RWPE2 (cell line): ENCODE data around the gene CEP95.

Experiments used
- ATAC-seq: fragments of 200-7000 bp; cut with Tn5 transposase; 3 replicates; pipeline ENCODE4 v1.9.1; 2021; ENCODE audit warnings: low read depth
- DNase-seq: peaks from one replicate; pipeline ENCODE4 v3.0.0-alpha.2; 2020; ENCODE audit warnings: low spot score
- H3K27ac ChIP-seq: fragments of 450-650 bp; 2 replicates; pipeline ENCODE4 v1.5.1; 2017; ENCODE audit warnings: mild to moderate bottlenecking; ENCODE audit not compliant: poor library complexity, severe bottlenecking
- H3K27me3 ChIP-seq: fragments of 250-450 bp; sonication (Bioruptor Pico); 2 replicates; pipeline ENCODE4 v1.5.1; 2021; ENCODE audit warnings: mild to moderate bottlenecking, moderate library complexity; ENCODE audit not compliant: insufficient read depth, poor library complexity, severe bottlenecking
- H3K36me3 ChIP-seq: fragments of 250-450 bp; sonication (Bioruptor Pico); 2 replicates; pipeline ENCODE4 v1.5.1; 2020; ENCODE audit warnings: low read depth, mild to moderate bottlenecking, moderate library complexity
- H3K4me1 ChIP-seq: fragments of 250-450 bp; sonication (Bioruptor Pico); 2 replicates; pipeline ENCODE4 v1.5.1; 2021; ENCODE audit warnings: mild to moderate bottlenecking, moderate library complexity; ENCODE audit not compliant: insufficient read depth, poor library complexity, severe bottlenecking
- H3K4me3 ChIP-seq: fragments of 250-450 bp; sonication (Bioruptor Pico); 2 replicates; pipeline ENCODE4 v1.5.1; 2021; ENCODE audit warnings: mild to moderate bottlenecking, moderate library complexity; ENCODE audit not compliant: severe bottlenecking
- H3K9me3 ChIP-seq: fragments of 250-450 bp; sonication (Bioruptor Pico); 2 replicates; pipeline ENCODE4 v1.5.1; 2021; ENCODE audit warnings: mild to moderate bottlenecking, moderate library complexity; ENCODE audit not compliant: severe bottlenecking
- TF ChIP-seq, protein P1 (sequence below): fragments of 450-650 bp; IDR thresholded peaks from one replicate; pipeline ENCODE4 v1.5.1; 2017; ENCODE audit warnings: mild to moderate bottlenecking, moderate library complexity; ENCODE audit not compliant: poor library complexity, severe bottlenecking

Gene CEP95

DNA sequence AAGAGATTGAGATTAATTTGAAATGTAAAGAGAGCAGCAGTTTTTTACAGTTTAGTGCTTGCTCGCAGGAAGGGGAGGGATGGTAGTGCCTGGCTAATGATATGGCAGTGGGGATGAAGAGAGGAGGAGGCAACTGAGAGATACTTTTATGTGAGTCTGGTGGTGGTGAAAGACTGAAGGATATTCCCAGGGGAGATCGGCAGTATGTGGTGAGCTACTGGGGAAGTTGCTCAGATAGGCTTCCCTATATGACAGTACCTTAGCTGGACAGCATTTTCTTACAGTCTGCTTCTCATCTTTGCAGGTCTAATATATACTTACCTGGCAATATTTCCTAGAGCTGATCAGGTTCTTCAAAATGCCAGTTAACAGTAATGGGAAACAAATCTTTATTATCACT lies 8.6 kb downstream of the CEP95 start:
- DNase-seq (no peak), ATAC-seq (no peak)
- Histone ChIP-seq H3K27me3 (no peaks in the 10 kb centered on the region), H3K27ac (no peak overlapping the region), H3K4me1 (no peaks in the 10 kb centered on the region), H3K9me3 (no peaks in the 10 kb centered on the region), H3K4me3 (no peak overlapping the region), H3K36me3 (peaks cover 100% of the 10 kb centered on the region)
- TF ChIP-seq, protein P1, sequence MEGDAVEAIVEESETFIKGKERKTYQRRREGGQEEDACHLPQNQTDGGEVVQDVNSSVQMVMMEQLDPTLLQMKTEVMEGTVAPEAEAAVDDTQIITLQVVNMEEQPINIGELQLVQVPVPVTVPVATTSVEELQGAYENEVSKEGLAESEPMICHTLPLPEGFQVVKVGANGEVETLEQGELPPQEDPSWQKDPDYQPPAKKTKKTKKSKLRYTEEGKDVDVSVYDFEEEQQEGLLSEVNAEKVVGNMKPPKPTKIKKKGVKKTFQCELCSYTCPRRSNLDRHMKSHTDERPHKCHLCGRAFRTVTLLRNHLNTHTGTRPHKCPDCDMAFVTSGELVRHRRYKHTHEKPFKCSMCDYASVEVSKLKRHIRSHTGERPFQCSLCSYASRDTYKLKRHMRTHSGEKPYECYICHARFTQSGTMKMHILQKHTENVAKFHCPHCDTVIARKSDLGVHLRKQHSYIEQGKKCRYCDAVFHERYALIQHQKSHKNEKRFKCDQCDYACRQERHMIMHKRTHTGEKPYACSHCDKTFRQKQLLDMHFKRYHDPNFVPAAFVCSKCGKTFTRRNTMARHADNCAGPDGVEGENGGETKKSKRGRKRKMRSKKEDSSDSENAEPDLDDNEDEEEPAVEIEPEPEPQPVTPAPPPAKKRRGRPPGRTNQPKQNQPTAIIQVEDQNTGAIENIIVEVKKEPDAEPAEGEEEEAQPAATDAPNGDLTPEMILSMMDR: no peak

DNA sequence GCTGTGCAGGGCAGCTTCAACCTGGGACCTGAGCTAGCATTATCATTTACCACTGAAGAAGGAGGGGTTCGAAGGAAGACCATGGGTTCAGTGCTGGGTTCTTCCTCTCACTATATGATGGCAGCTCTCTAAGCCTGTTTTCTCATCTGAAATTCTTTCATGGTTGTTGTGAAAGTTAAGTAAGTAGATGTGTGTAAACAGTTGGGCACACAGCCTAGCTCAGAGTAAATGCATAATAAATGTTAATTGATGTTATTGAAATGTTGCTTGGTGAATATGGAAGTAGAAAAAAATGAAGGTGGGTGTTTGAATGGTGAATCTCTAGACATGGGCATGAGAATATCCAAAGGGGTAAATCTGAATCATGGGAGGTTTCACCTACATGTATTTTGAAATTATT lies 9.1 kb downstream of the CEP95 start:
- H3K36me3 ChIP-seq: peaks cover 100% of the 10 kb centered on the region
- no peak overlapping the region for H3K27ac ChIP-seq
- TF ChIP-seq, protein P1: no peak
- H3K4me3 ChIP-seq: no peak overlapping the region
- no peaks in the 10 kb centered on the region for H3K27me3 ChIP-seq
- no peaks in the 10 kb centered on the region for H3K4me1 ChIP-seq
- ATAC-seq: no peak
- no peak for DNase-seq
- H3K9me3 ChIP-seq: no peaks in the 10 kb centered on the region

DNA sequence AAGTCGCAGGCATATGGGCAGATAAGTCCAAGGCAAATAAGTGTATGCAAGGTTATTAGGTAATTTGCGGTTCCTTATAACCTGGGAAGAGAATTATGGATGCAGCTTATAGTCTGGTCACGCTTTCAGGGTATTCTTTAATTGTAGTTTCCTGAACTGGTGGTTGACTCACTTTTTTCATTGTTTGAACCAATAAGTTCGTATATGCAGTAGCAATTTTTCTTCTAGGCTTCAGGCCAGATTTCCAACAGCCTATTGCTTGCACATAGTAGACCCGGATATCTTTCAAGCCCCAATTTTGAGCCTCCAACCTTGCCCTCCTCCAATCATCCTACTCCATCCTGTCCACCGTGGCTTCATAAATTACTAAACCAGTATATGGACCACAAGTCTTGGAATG lies 12.8 kb downstream of the CEP95 start:
- H3K27me3 ChIP-seq: no peaks in the 10 kb centered on the region
- no peaks in the 10 kb centered on the region for H3K4me1 ChIP-seq
- DNase-seq: no peak
- peaks cover 100% of the 10 kb centered on the region for H3K36me3 ChIP-seq
- no peak overlapping the region for H3K27ac ChIP-seq
- no peaks in the 10 kb centered on the region for H3K9me3 ChIP-seq
- TF ChIP-seq, protein P1: no peak
- no peak overlapping the region for H3K4me3 ChIP-seq
- ATAC-seq: no peak

DNA sequence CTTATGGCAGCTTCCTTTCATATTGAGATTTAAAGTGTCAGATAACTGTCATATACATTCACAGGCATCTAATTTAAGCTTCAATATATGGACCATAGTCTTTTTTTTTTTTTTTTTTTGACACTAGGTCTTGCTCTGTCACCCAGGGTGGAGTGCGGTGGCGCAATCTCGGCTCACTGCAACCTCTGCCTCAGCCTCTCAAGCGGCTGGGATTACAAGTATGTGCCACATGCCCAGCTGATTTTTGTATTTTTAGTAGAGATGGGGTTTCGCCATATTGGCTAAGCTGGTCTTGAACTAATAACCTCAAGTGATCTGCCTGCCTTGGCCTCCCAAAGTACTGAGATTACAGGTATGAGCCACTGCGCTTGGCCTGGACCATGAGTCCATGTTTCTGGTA lies 13.6 kb downstream of the CEP95 start:
- TF ChIP-seq, protein P1: no peak
- Histone ChIP-seq H3K27me3 (no peaks in the 10 kb centered on the region), H3K36me3 (peaks cover 100% of the 10 kb centered on the region), H3K4me3 (no peak overlapping the region), H3K4me1 (no peaks in the 10 kb centered on the region), H3K27ac (no peak overlapping the region), H3K9me3 (no peaks in the 10 kb centered on the region)
- ATAC-seq (no peak), DNase-seq (no peak)

DNA sequence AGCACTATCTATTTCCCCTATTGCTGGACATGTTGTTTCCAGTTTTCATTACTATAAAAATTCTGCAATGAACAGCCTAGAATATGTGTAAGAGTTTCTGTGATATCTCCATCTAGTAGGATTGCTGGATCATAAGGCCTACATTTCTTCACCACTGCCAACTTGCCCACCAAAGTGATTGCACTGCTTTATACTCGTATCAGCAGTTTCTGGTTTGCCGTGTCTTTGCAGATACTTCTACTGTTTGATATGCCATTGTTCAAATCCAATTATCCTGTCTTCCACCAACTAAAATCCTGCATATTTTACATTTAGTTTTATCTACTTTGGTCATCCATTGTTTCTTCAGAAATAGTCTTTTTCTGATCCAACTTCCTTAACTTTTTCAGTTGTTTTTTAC lies 21.1 kb downstream of the CEP95 start:
- Histone ChIP-seq H3K36me3 (peaks cover 100% of the 10 kb centered on the region), H3K4me1 (no peaks in the 10 kb centered on the region), H3K27me3 (no peaks in the 10 kb centered on the region), H3K27ac (no peak overlapping the region), H3K9me3 (no peaks in the 10 kb centered on the region), H3K4me3 (no peak overlapping the region)
- DNase-seq (no peak), ATAC-seq (no peak)
- TF ChIP-seq, protein P1: no peak
